Testis (tissue), 3 donors: Measurements from ENCODE around the gene EHBP1L1. TPM values are rescaled to one million over a fixed set of nuclear protein-coding genes. Genes with fewer than 3 reads are reported as not detected.
A peak's percentile ranks its signal among the peaks of the same experiment; 100 is the strongest.

ENCODE experiments used
- DNase-seq: peaks from one replicate; pipeline ENCODE4 v3.0.0-alpha.2; 2019
- H3K27ac ChIP-seq, 2 donors: fragments of 200-600 bp; sonication (generic); one replicate each; pipeline ENCODE4 v1.5.1; 2019
- H3K27me3 ChIP-seq: fragments of 200-600 bp; sonication (generic); one replicate; pipeline ENCODE4 v1.5.1; 2019
- H3K36me3 ChIP-seq: fragments of 200-600 bp; sonication (generic); one replicate; pipeline ENCODE4 v1.5.1; 2017; ENCODE audit warnings: low read depth; ENCODE audit errors: missing control alignments
- H3K4me1 ChIP-seq: fragments of 200-600 bp; sonication (generic); one replicate; pipeline ENCODE4 v1.5.1; 2019
- H3K4me3 ChIP-seq, 2 donors: fragments of 200-600 bp; sonication (generic); one replicate each; pipeline ENCODE4 v1.5.1; 2017 to 2019
- H3K9me3 ChIP-seq: fragments of 200-600 bp; sonication (generic); one replicate; pipeline ENCODE4 v1.5.1; 2017
- CTCF ChIP-seq, 3 experiments: fragments of 450-650 bp in 2 of 3; fragments of 200-600 bp in 1 of 3; sonication (generic) in 1 of 3; IDR thresholded peaks; one replicate each; pipeline ENCODE4 v1.5.1; 2016 to 2019; ENCODE audit warnings: antibody characterized with exemption in 3 of 3, mild to moderate bottlenecking in 2 of 3, moderate library complexity in 1 of 3
- POLR2A ChIP-seq: fragments of 450-650 bp; IDR thresholded peaks from one replicate; pipeline ENCODE4 v1.6.1; 2017; ENCODE audit warnings: antibody characterized with exemption, mild to moderate bottlenecking, moderate library complexity
- WGBS, 2 donors: methylation state at CpG; one replicate each; pipeline ENCODE4 v1.1.5; 2018; 5-methylcytosine and 5-hydroxymethylcytosine counted together
- intact Hi-C: fragments of 100-400 bp; cut with DNase I; formaldehyde crosslinking; loops from one replicate; pipeline ENCODE4 v1.15.1; 2023; ENCODE audit warnings: low total_unique reads
- polyA plus RNA-seq: library from polyadenylated mRNA; stranded (reverse); fragments of 350-450 nt; fragmentation: Illumina TruSeq; extraction: RNeasy Lipid Tissue Mini Kit (QIAGEN cat#74804); gene quantifications from one replicate; pipeline ENCODE4 v1.2.3, GENCODE V29; 2014; ENCODE audit warnings: low read depth, low replicate concordance; ENCODE audit not compliant: insufficient read depth
- total RNA-seq, 2 donors: library from RNA; depleted of rRNA; stranded (reverse); fragments of >200 nt; gene quantifications; one replicate each; pipeline ENCODE4 v1.2.3, GENCODE V29; 2016

The EHBP1L1 gene
- total and polyA plus RNA-seq, 3 donors from 2014 or later, result 20.5 to 66.8 (median 51.0) TPM

GRCh38 chr11:65576867-65577755 is 1.3 kb downstream of the EHBP1L1 start:
- WGBS, 2 donors, result 39 to 46% methylated on average over 18 of the region's 18 CpGs
- Histone ChIP-seq H3K27ac (peak overlapping the region; percentile 79 to 92), H3K9me3 (no peaks in the 10 kb centered on the region), H3K4me1 (peaks cover 41% of the 10 kb centered on the region), H3K27me3 (no peaks in the 10 kb centered on the region), H3K36me3 (no peaks in the 10 kb centered on the region), H3K4me3 (peak overlapping the region; percentile 66 to 71)
- no peak for DNase-seq
- intact Hi-C loops, result no loop called here
- TF ChIP-seq POLR2A (no peak), CTCF (IDR thresholded peaks at IDR 0.05) (no peak)

- Histone ChIP-seq H3K27me3 (no peaks in the 10 kb centered on the region), H3K36me3 (no peaks in the 10 kb centered on the region), H3K27ac (peak overlapping the region; percentile 79 to 92), H3K4me1 (peaks cover 40% of the 10 kb centered on the region), H3K9me3 (no peaks in the 10 kb centered on the region), H3K4me3 (no peak overlapping the region)
- TF ChIP-seq POLR2A (no peak), CTCF (IDR thresholded peaks at IDR 0.05) (no peak)
- DNase-seq, result no peak
- intact Hi-C loops, result no loop called here
- 39 to 57% methylated on average over 6 to 8 of the region's 8 CpGs for WGBS, 2 donors
Observed at GRCh38 chr11:65577756-65578109, 1.9 kb downstream of the EHBP1L1 start.

GRCh38 chr11:65578134-65578533 is 2.3 kb downstream of the EHBP1L1 start:
- peak overlapping the region; percentile 79 to 92 for H3K27ac ChIP-seq
- intact Hi-C loops, result no loop called here
- H3K4me1 ChIP-seq, result peaks cover 38% of the 10 kb centered on the region
- WGBS, 2 donors, result 85 to 87% methylated on average over 7 of the region's 7 CpGs
- H3K9me3 ChIP-seq, result no peaks in the 10 kb centered on the region
- no peak for DNase-seq
- no peaks in the 10 kb centered on the region for H3K27me3 ChIP-seq
- no peak overlapping the region for H3K4me3 ChIP-seq
- H3K36me3 ChIP-seq, result no peaks in the 10 kb centered on the region
- TF ChIP-seq CTCF (IDR thresholded peaks at IDR 0.05) (no peak), POLR2A (no peak)

DNA sequence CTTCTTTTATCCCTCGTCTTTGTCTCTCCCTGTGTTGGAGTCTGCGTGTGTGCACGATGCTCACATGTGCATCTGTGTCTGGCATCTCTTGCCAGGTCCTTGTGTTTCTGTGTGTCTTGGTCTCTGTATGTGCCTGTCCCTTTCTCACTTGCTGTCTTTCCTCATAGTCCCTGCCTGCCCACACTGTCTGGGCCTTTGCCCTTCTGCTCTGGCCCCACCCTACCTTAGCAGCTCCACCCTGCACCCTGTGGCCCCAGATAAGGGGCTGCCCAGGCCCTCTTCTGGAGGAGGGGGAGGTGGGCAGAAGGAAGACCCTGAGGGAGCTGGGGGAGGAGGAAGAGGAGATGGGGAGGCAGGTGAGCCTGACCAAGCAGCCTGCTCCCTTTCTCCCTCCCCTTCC is 2.8 kb downstream of the EHBP1L1 start:
- Histone ChIP-seq H3K36me3 (no peaks in the 10 kb centered on the region), H3K27ac (no peak overlapping the region), H3K4me3 (no peak overlapping the region), H3K4me1 (peaks cover 33% of the 10 kb centered on the region), H3K9me3 (no peaks in the 10 kb centered on the region), H3K27me3 (no peaks in the 10 kb centered on the region)
- no peak for DNase-seq
- intact Hi-C loops, result no loop called here
- 43 to 50% methylated on average over 3 of the region's 3 CpGs for WGBS, 2 donors
- no peak for TF ChIP-seq CTCF (IDR thresholded peaks at IDR 0.05)
- no peak for TF ChIP-seq POLR2A

- Histone ChIP-seq H3K4me3 (no peak overlapping the region), H3K9me3 (no peaks in the 10 kb centered on the region), H3K36me3 (no peaks in the 10 kb centered on the region), H3K27me3 (no peaks in the 10 kb centered on the region), H3K4me1 (peaks cover 30% of the 10 kb centered on the region), H3K27ac (no peak overlapping the region)
- DNase-seq, result no peak
- intact Hi-C loops, result no loop called here
- TF ChIP-seq CTCF (IDR thresholded peaks at IDR 0.05) (no peak), POLR2A (no peak)
- 88 to 93% methylated on average over 4 of the region's 4 CpGs for WGBS, 2 donors
Observed at GRCh38 chr11:65579291-65579690, 3.4 kb downstream of the EHBP1L1 start.
